ENCODE measurements around the gene AADAT. TPM values are rescaled to one million over a fixed set of nuclear protein-coding genes. Genes with fewer than 3 reads are reported as not detected.
A peak's percentile ranks its signal among the peaks of the same experiment; 100 is the strongest.
"Not testable (repeated sequence)": the region's sequence is repeated elsewhere in the genome, so short reads cannot be mapped to it uniquely, and the experiment has no call there.

The AADAT gene
- not detected in 2 replicates for total RNA-seq

GRCh38 chr4:170089668-170090351 lies at the start of gene AADAT:
Gene AADAT, minus strand, starts transcription at chr4:170089956. Its CDS starts 266 bp downstream, at chr4:170089690.
- no peaks in the 10 kb centered on the region for H3K36me3 Mint-ChIP-seq (ENCODE audit: low read depth)
- H3K27ac Mint-ChIP-seq: no peak within 1 kb of the TSS
- peaks cover 10% of the 10 kb centered on the region for H3K4me1 Mint-ChIP-seq (ENCODE audit: low read depth)
- H3K27me3 Mint-ChIP-seq (ENCODE audit: low read depth): peaks cover 43% of the 10 kb centered on the region
- H3K9me3 Mint-ChIP-seq: no peaks in the 10 kb centered on the region
- intact Hi-C loops (cut with micrococcal nuclease): loop anchor here (2.0 kb wide), 1 partner anchor 279 kb away; no protein-coding TSS in a partner anchor
- H3K4me3 Mint-ChIP-seq (ENCODE audit: low read depth): peak within 1 kb of the TSS; percentile 54
- no peak for DNase-seq (ENCODE audit: low spot score)

GRCh38 chr4:170138580-170139194 lies 48.9 kb upstream of the AADAT start:
- H3K27ac Mint-ChIP-seq: no peak overlapping the region
- no peaks in the 10 kb centered on the region for H3K9me3 Mint-ChIP-seq
- DNase-seq (ENCODE audit: low spot score): peak; percentile 30
- H3K4me3 Mint-ChIP-seq (ENCODE audit: low read depth): no peak overlapping the region
- no peaks in the 10 kb centered on the region for H3K27me3 Mint-ChIP-seq (ENCODE audit: low read depth)
- H3K4me1 Mint-ChIP-seq (ENCODE audit: low read depth): no peaks in the 10 kb centered on the region
- H3K36me3 Mint-ChIP-seq (ENCODE audit: low read depth): no peaks in the 10 kb centered on the region
- intact Hi-C loops (cut with micrococcal nuclease): loop anchor here (2.0 to 10.0 kb wide), 3 partner anchors 120 to 714 kb away; no protein-coding TSS in a partner anchor

- H3K4me3 Mint-ChIP-seq (ENCODE audit: low read depth): no peak overlapping the region
- intact Hi-C loops (cut with micrococcal nuclease): loop anchor here (2.0 to 10.0 kb wide), 3 partner anchors 121 to 715 kb away; no protein-coding TSS in a partner anchor
- peaks cover 7% of the 10 kb centered on the region for H3K9me3 Mint-ChIP-seq
These were observed 48.2 kb upstream of the AADAT start for GRCh38 chr4:170137927-170138326.

GRCh38 chr4:170137466-170137865 lies 47.7 kb upstream of the AADAT start:
- H3K4me1 Mint-ChIP-seq (ENCODE audit: low read depth): no peaks in the 10 kb centered on the region
- H3K27ac Mint-ChIP-seq: no peak overlapping the region
- intact Hi-C loops (cut with micrococcal nuclease): loop anchor here (10.0 kb wide), 1 partner anchor 237 kb away; no protein-coding TSS in a partner anchor
- DNase-seq (ENCODE audit: low spot score): no peak
- no peaks in the 10 kb centered on the region for H3K27me3 Mint-ChIP-seq (ENCODE audit: low read depth)
- no peak overlapping the region for H3K4me3 Mint-ChIP-seq (ENCODE audit: low read depth)
- peaks cover 11% of the 10 kb centered on the region for H3K9me3 Mint-ChIP-seq
- no peaks in the 10 kb centered on the region for H3K36me3 Mint-ChIP-seq (ENCODE audit: low read depth)

More at GRCh38 chr4:170137927-170138326, 48.2 kb upstream of the AADAT start:
- Mint-ChIP-seq H3K36me3 (ENCODE audit: low read depth) (no peaks in the 10 kb centered on the region), H3K27me3 (ENCODE audit: low read depth) (no peaks in the 10 kb centered on the region), H3K4me1 (ENCODE audit: low read depth) (no peaks in the 10 kb centered on the region), H3K27ac (no peak overlapping the region)
- no peak for DNase-seq (ENCODE audit: low spot score)

GRCh38 chr4:170134821-170135220 lies 45.1 kb upstream of the AADAT start:
- H3K27ac Mint-ChIP-seq: no peak overlapping the region
- H3K27me3 Mint-ChIP-seq (ENCODE audit: low read depth): no peaks in the 10 kb centered on the region
- peaks cover 11% of the 10 kb centered on the region for H3K9me3 Mint-ChIP-seq
- DNase-seq (ENCODE audit: low spot score): no peak
- H3K4me3 Mint-ChIP-seq (ENCODE audit: low read depth): no peak overlapping the region
- H3K36me3 Mint-ChIP-seq (ENCODE audit: low read depth): no peaks in the 10 kb centered on the region
- intact Hi-C loops (cut with micrococcal nuclease): loop anchor here (10.0 kb wide), 1 partner anchor 240 kb away; no protein-coding TSS in a partner anchor
- no peaks in the 10 kb centered on the region for H3K4me1 Mint-ChIP-seq (ENCODE audit: low read depth)

- no peak for DNase-seq (ENCODE audit: low spot score)
- intact Hi-C loops (cut with micrococcal nuclease): no loop called here
- Mint-ChIP-seq H3K4me1 (ENCODE audit: low read depth) (no peaks in the 10 kb centered on the region), H3K9me3 (peaks cover 8% of the 10 kb centered on the region), H3K27ac (no peak overlapping the region), H3K4me3 (ENCODE audit: low read depth) (no peak overlapping the region), H3K36me3 (ENCODE audit: low read depth) (no peaks in the 10 kb centered on the region), H3K27me3 (ENCODE audit: low read depth) (no peaks in the 10 kb centered on the region)
These were observed 38.6 kb upstream of the AADAT start for GRCh38 chr4:170128219-170128804.

- Mint-ChIP-seq H3K27ac (no peak overlapping the region), H3K36me3 (ENCODE audit: low read depth) (no peaks in the 10 kb centered on the region), H3K4me1 (ENCODE audit: low read depth) (no peaks in the 10 kb centered on the region), H3K27me3 (ENCODE audit: low read depth) (no peaks in the 10 kb centered on the region), H3K9me3 (peaks cover 2% of the 10 kb centered on the region), H3K4me3 (ENCODE audit: low read depth) (no peak overlapping the region)
- intact Hi-C loops (cut with micrococcal nuclease): no loop called here
- DNase-seq (ENCODE audit: low spot score): no peak
These were observed 38.0 kb upstream of the AADAT start for GRCh38 chr4:170127758-170128157.

GRCh38 chr4:170124406-170124805 lies 34.6 kb upstream of the AADAT start:
- intact Hi-C loops (cut with micrococcal nuclease): no loop called here
- DNase-seq (ENCODE audit: low spot score): no peak
- Mint-ChIP-seq H3K36me3 (ENCODE audit: low read depth) (no peaks in the 10 kb centered on the region), H3K4me1 (ENCODE audit: low read depth) (no peaks in the 10 kb centered on the region), H3K27me3 (ENCODE audit: low read depth) (no peaks in the 10 kb centered on the region), H3K4me3 (ENCODE audit: low read depth) (no peak overlapping the region), H3K27ac (no peak overlapping the region), H3K9me3 (no peaks in the 10 kb centered on the region)

- Mint-ChIP-seq H3K9me3 (no peaks in the 10 kb centered on the region), H3K27me3 (ENCODE audit: low read depth) (no peaks in the 10 kb centered on the region), H3K4me3 (ENCODE audit: low read depth) (no peak overlapping the region), H3K27ac (no peak overlapping the region), H3K4me1 (ENCODE audit: low read depth) (no peaks in the 10 kb centered on the region), H3K36me3 (ENCODE audit: low read depth) (no peaks in the 10 kb centered on the region)
- no peak for DNase-seq (ENCODE audit: low spot score)
- intact Hi-C loops (cut with micrococcal nuclease): no loop called here
These were observed 32.5 kb upstream of the AADAT start for GRCh38 chr4:170122252-170122651.

GRCh38 chr4:170114636-170115035 lies 24.9 kb upstream of the AADAT start:
- Mint-ChIP-seq H3K27ac (no peak overlapping the region), H3K4me1 (ENCODE audit: low read depth) (no peaks in the 10 kb centered on the region), H3K36me3 (ENCODE audit: low read depth) (no peaks in the 10 kb centered on the region), H3K4me3 (ENCODE audit: low read depth) (no peak overlapping the region), H3K27me3 (ENCODE audit: low read depth) (peaks cover 2% of the 10 kb centered on the region), H3K9me3 (no peaks in the 10 kb centered on the region)
- DNase-seq (ENCODE audit: low spot score): no peak
- intact Hi-C loops (cut with micrococcal nuclease): no loop called here

GRCh38 chr4:170114183-170114582 lies 24.4 kb upstream of the AADAT start:
- H3K27ac Mint-ChIP-seq; H3K27me3 Mint-ChIP-seq (ENCODE audit: low read depth); H3K9me3 Mint-ChIP-seq; DNase-seq (ENCODE audit: low spot score); intact Hi-C loops (cut with micrococcal nuclease); H3K4me3 Mint-ChIP-seq (ENCODE audit: low read depth); H3K36me3 Mint-ChIP-seq (ENCODE audit: low read depth); H3K4me1 Mint-ChIP-seq (ENCODE audit: low read depth): not testable (repeated sequence)

- intact Hi-C loops (cut with micrococcal nuclease): no loop called here
- H3K9me3 Mint-ChIP-seq: no peaks in the 10 kb centered on the region
These were observed 21.8 kb upstream of the AADAT start for GRCh38 chr4:170111546-170111945.

GRCh38 chr4:170111085-170111484 lies 21.3 kb upstream of the AADAT start:
- no peak for DNase-seq (ENCODE audit: low spot score)
- no peak overlapping the region for H3K4me3 Mint-ChIP-seq (ENCODE audit: low read depth)
- intact Hi-C loops (cut with micrococcal nuclease): no loop called here
- no peak overlapping the region for H3K27ac Mint-ChIP-seq
- no peaks in the 10 kb centered on the region for H3K36me3 Mint-ChIP-seq (ENCODE audit: low read depth)
- no peaks in the 10 kb centered on the region for H3K9me3 Mint-ChIP-seq
- H3K4me1 Mint-ChIP-seq (ENCODE audit: low read depth): no peaks in the 10 kb centered on the region
- H3K27me3 Mint-ChIP-seq (ENCODE audit: low read depth): peaks cover 2% of the 10 kb centered on the region

More at GRCh38 chr4:170111546-170111945, 21.8 kb upstream of the AADAT start:
- H3K27me3 Mint-ChIP-seq (ENCODE audit: low read depth): peaks cover 2% of the 10 kb centered on the region
- no peak overlapping the region for H3K4me3 Mint-ChIP-seq (ENCODE audit: low read depth)
- no peaks in the 10 kb centered on the region for H3K4me1 Mint-ChIP-seq (ENCODE audit: low read depth)
- DNase-seq (ENCODE audit: low spot score): no peak
- H3K36me3 Mint-ChIP-seq (ENCODE audit: low read depth): no peaks in the 10 kb centered on the region
- no peak overlapping the region for H3K27ac Mint-ChIP-seq
